Tibial nerve (tissue), 4 donors: ENCODE measurements around the gene RALY.

Source experiments
- EP300 ChIP-seq, 2 donors: sonication (generic); formaldehyde crosslinking; IDR thresholded peaks; one replicate each; pipeline ENCODE4 v1.6.1; 2017; ENCODE audit warnings: antibody characterized with exemption in 2 of 2, mild to moderate bottlenecking in 1 of 2
- TF ChIP-seq, protein P1 (sequence below), 5 experiments: fragments of 200-600 bp in 3 of 5; fragments of 450-650 bp in 2 of 5; sonication (generic) in 3 of 5; IDR thresholded peaks; one replicate each; pipeline ENCODE4 v1.5.1; 2016 to 2019; ENCODE audit warnings: antibody characterized with exemption in 5 of 5, mild to moderate bottlenecking in 3 of 5, moderate library complexity in 2 of 5

GRCh38 chr20:33985830-33986229 lies 7.9 kb upstream of the RALY start:
- TF ChIP-seq, protein P1, sequence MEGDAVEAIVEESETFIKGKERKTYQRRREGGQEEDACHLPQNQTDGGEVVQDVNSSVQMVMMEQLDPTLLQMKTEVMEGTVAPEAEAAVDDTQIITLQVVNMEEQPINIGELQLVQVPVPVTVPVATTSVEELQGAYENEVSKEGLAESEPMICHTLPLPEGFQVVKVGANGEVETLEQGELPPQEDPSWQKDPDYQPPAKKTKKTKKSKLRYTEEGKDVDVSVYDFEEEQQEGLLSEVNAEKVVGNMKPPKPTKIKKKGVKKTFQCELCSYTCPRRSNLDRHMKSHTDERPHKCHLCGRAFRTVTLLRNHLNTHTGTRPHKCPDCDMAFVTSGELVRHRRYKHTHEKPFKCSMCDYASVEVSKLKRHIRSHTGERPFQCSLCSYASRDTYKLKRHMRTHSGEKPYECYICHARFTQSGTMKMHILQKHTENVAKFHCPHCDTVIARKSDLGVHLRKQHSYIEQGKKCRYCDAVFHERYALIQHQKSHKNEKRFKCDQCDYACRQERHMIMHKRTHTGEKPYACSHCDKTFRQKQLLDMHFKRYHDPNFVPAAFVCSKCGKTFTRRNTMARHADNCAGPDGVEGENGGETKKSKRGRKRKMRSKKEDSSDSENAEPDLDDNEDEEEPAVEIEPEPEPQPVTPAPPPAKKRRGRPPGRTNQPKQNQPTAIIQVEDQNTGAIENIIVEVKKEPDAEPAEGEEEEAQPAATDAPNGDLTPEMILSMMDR (IDR thresholded peaks at IDR 0.05) = no peak
- TF ChIP-seq EP300 (IDR thresholded peaks at IDR 0.05) = no peak
